OCI-LY7 (cell line): ENCODE results near the gene RAD21L1. TPM values are rescaled to one million over a fixed set of nuclear protein-coding genes. Genes with fewer than 3 reads are reported as not detected.
A peak's percentile ranks its signal among the peaks of the same experiment; 100 is the strongest.

Source experiments
- BruUV-seq: library from RNA; stranded (reverse); fragments of 400-500 nt; replicated peaks from 2 replicates; lab custom pipeline; 2021; lab: Mats Ljungman, UMichigan
- CTCF ChIA-PET: fragments of 300-600 bp; sonication (Branson Sonifier 250); formaldehyde crosslinking; loops from one replicate; lab custom pipeline; 2022; ENCODE audit warnings: antibody characterized with exemption; ENCODE audit not compliant: unreplicated experiment; lab: Charles Lee
- POLR2A ChIA-PET: fragments of 300-600 bp; sonication (Branson Sonifier 250); formaldehyde crosslinking; loops from one replicate; lab custom pipeline; 2022; ENCODE audit warnings: antibody characterized with exemption; lab: Charles Lee
- DNase-seq: peaks from one replicate; pipeline ENCODE4 v3.0.0-alpha.2; 2015; ENCODE audit warnings: low spot score
- H2AFZ ChIP-seq: fragments of 200-600 bp; sonication (generic), shearing (Covaris generic); 2 replicates; pipeline ENCODE4 v1.6.1; 2014; ENCODE audit warnings: mild to moderate bottlenecking, antibody characterized with exemption, low read length, moderate library complexity
- H3K27ac ChIP-seq: fragments of 200-600 bp; sonication (generic); 2 replicates; pipeline ENCODE4 v1.5.1; 2014; ENCODE audit warnings: mixed run types, low read depth, mild to moderate bottlenecking, moderate library complexity, low read length, inconsistent platforms; ENCODE audit not compliant: poor library complexity, severe bottlenecking
- H3K36me3 ChIP-seq: fragments of 200-600 bp; sonication (generic); 2 replicates; pipeline ENCODE4 v1.6.1; 2014; ENCODE audit warnings: mild to moderate bottlenecking, antibody characterized with exemption, low read length, moderate library complexity, mixed read lengths; ENCODE audit not compliant: insufficient read depth
- H3K4me1 ChIP-seq: fragments of 200-600 bp; sonication (generic); 2 replicates; pipeline ENCODE4 v1.5.1; 2014; ENCODE audit warnings: mild to moderate bottlenecking, low read length; ENCODE audit not compliant: insufficient read depth, poor library complexity, severe bottlenecking
- H3K4me2 ChIP-seq: fragments of 200-600 bp; sonication (generic); 2 replicates; pipeline ENCODE4 v1.6.1; 2014; ENCODE audit warnings: mild to moderate bottlenecking, low read length
- H3K4me3 ChIP-seq: fragments of 200-600 bp; sonication (generic); 2 replicates; pipeline ENCODE4 v1.5.1; 2014; ENCODE audit warnings: mild to moderate bottlenecking, low read depth, low read length; ENCODE audit not compliant: poor library complexity, severe bottlenecking
- H3K79me2 ChIP-seq: fragments of 200-600 bp; sonication (generic); 2 replicates; pipeline ENCODE4 v1.6.1; 2016; ENCODE audit warnings: low read depth, mild to moderate bottlenecking, low read length, moderate library complexity, mixed read lengths; ENCODE audit not compliant: insufficient read depth
- H3K9me2 ChIP-seq: fragments of 200-600 bp; sonication (generic); 2 replicates; pipeline ENCODE4 v1.6.1; 2016; ENCODE audit warnings: mild to moderate bottlenecking, low read length, mixed read lengths; ENCODE audit not compliant: insufficient read depth
- H3K9me3 ChIP-seq: fragments of 200-600 bp; sonication (generic); 2 replicates; pipeline ENCODE4 v1.6.1; 2014; ENCODE audit warnings: mild to moderate bottlenecking, mixed run types, low read length, mixed read lengths
- H4K20me1 ChIP-seq: fragments of 200-600 bp; sonication (generic); 2 replicates; pipeline ENCODE4 v1.6.1; 2014; ENCODE audit warnings: mild to moderate bottlenecking, antibody characterized with exemption, low read length, moderate library complexity, mixed read lengths; ENCODE audit not compliant: insufficient read depth
- EZH2phosphoT487 ChIP-seq: fragments of 200-600 bp; sonication (generic); IDR thresholded peaks from 2 replicates; pipeline ENCODE4 v1.6.1; 2018; ENCODE audit warnings: low read depth, borderline replicate concordance, mild to moderate bottlenecking, mixed run types, antibody characterized with exemption, low read length, moderate library complexity, mixed read lengths
- intact Hi-C: fragments of 100-400 bp; cut with micrococcal nuclease; formaldehyde crosslinking; loops from one replicate; pipeline ENCODE4 v1.10.0; 2022; ENCODE audit not compliant: unreplicated experiment
- total RNA-seq, 2 experiments: library from RNA; depleted of rRNA in 1 of 2; stranded (reverse); fragments of >200 nt in 1 of 2; shearing (Covaris generic) in 1 of 2; gene quantifications; 2 replicates each; pipeline ENCODE4 v1.2.3, GENCODE V29; 2014 to 2022
- TF ChIP-seq, protein P1 (sequence below): fragments of 200-600 bp; sonication (generic); conservative IDR thresholded peaks from 2 replicates; pipeline ENCODE4 v1.5.1; 2014; ENCODE audit warnings: mild to moderate bottlenecking, antibody characterized with exemption, low read length, moderate library complexity, mixed read lengths

Gene RAD21L1
- total RNA-seq, 2 experiments from 2014 or later, result not detected

DNA sequence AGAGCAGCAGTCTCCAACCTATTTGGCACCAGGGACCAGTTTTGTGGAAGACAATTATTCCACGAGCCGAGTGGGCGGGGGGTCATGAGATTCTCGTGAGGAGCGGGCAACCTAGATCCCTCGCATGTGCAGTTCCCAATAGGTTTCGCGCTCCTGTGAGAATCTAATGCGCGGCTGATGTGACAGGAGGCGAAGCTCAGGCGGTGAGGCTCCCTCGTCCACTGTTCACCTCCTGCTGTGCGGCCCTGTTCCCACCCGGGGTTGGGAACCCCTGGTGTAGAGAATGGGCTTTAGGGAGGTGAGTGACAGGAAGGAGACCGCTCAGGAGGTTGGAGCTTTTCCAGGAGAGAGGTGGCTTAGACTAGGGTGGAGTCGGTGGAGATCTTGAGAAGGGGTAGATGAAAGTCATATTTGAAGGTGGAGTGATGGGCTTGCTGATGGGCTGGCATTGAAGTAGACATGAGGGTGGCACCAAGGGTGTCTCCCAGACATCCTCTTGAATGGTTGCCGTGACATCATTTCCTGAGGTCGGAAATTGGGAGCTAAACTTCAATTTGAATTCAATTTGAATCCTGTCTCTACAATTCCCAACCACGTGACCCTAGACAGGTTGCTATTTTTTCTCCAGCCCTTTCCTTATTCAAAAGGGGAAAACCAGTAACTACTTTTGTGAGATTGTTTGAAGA is 1.5 kb upstream of the RAD21L1 start:
- Histone ChIP-seq H3K9me3 (no peaks in the 10 kb centered on the region), H3K4me2 (no peak overlapping the region), H3K4me3 (no peak overlapping the region), H3K9me2 (no peaks in the 10 kb centered on the region), H3K79me2 (no peaks in the 10 kb centered on the region), H4K20me1 (no peaks in the 10 kb centered on the region), H2AFZ (no peak overlapping the region), H3K27ac (no peak overlapping the region), H3K4me1 (no peaks in the 10 kb centered on the region), H3K36me3 (no peaks in the 10 kb centered on the region)
- DNase-seq, result no peak
- ChIA-PET CTCF (no interaction called here), POLR2A (no interaction called here)
- BruUV-seq, result no TSS peak
- TF ChIP-seq, protein P1, sequence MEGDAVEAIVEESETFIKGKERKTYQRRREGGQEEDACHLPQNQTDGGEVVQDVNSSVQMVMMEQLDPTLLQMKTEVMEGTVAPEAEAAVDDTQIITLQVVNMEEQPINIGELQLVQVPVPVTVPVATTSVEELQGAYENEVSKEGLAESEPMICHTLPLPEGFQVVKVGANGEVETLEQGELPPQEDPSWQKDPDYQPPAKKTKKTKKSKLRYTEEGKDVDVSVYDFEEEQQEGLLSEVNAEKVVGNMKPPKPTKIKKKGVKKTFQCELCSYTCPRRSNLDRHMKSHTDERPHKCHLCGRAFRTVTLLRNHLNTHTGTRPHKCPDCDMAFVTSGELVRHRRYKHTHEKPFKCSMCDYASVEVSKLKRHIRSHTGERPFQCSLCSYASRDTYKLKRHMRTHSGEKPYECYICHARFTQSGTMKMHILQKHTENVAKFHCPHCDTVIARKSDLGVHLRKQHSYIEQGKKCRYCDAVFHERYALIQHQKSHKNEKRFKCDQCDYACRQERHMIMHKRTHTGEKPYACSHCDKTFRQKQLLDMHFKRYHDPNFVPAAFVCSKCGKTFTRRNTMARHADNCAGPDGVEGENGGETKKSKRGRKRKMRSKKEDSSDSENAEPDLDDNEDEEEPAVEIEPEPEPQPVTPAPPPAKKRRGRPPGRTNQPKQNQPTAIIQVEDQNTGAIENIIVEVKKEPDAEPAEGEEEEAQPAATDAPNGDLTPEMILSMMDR, result no peak
- no peak for TF ChIP-seq EZH2phosphoT487
- intact Hi-C loops, result loop anchor here (10.0 kb wide), 1 partner anchor 250 kb away; no protein-coding TSS in a partner anchor

- no peak for TF ChIP-seq EZH2phosphoT487
- TF ChIP-seq, protein P1, result no peak
- Histone ChIP-seq H3K9me3 (no peaks in the 10 kb centered on the region), H2AFZ (no peak overlapping the region), H3K9me2 (no peaks in the 10 kb centered on the region), H3K79me2 (no peaks in the 10 kb centered on the region), H3K4me1 (no peaks in the 10 kb centered on the region), H3K4me2 (peak overlapping the region; percentile 29; the same call in 1 of the 2 replicates), H4K20me1 (no peaks in the 10 kb centered on the region), H3K36me3 (no peaks in the 10 kb centered on the region), H3K27ac (no peak overlapping the region), H3K4me3 (peak overlapping the region; percentile 43)
- CTCF ChIA-PET, result no interaction called here
- intact Hi-C loops, result loop anchor here (10.0 kb wide), 1 partner anchor 249 kb away; no protein-coding TSS in a partner anchor
- POLR2A ChIA-PET, result no interaction called here
- no peak for DNase-seq
- BruUV-seq, result no TSS peak
Observed at GRCh38 chr20:1225263-1225782, 521 bp upstream of the RAD21L1 start.

DNA sequence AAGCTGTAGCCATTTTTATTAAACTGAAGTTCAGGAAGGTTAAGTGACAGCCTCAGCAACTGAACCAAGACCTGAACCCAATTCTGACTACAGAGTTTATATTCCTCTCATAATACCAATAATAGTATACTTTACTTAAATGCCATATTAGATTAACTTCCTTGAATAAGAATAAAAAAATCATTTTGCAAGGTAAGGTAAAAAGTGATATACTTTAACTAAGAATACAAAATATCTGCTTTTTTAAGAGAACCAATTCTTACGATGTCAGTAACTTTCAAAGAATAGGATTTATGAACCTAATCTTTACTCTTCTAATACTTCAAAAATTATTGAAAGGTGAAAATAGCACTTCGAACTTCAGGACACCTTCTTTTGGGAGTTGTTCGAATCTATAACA is 3.7 kb downstream of the RAD21L1 start:
- Histone ChIP-seq H3K4me3 (no peak overlapping the region), H3K36me3 (no peaks in the 10 kb centered on the region), H3K4me1 (no peaks in the 10 kb centered on the region), H4K20me1 (no peaks in the 10 kb centered on the region), H3K9me3 (no peaks in the 10 kb centered on the region), H2AFZ (no peak overlapping the region), H3K9me2 (no peaks in the 10 kb centered on the region), H3K4me2 (no peak overlapping the region), H3K79me2 (no peaks in the 10 kb centered on the region), H3K27ac (no peak overlapping the region)
- BruUV-seq, result no TSS peak
- ChIA-PET CTCF (no interaction called here), POLR2A (no interaction called here)
- TF ChIP-seq, protein P1, result no peak
- no peak for TF ChIP-seq EZH2phosphoT487
- no peak for DNase-seq
- intact Hi-C loops, result loop anchor here (10.0 kb wide), 1 partner anchor 245 kb away; no protein-coding TSS in a partner anchor
